Right forelimb (tissue), 1 donor: ENCODE results near the gene ZNF101.

ENCODE experiments used
- DNase-seq: peaks from one replicate; pipeline ENCODE4 v3.0.0-alpha.2; 2018

Gene ZNF101

DNA sequence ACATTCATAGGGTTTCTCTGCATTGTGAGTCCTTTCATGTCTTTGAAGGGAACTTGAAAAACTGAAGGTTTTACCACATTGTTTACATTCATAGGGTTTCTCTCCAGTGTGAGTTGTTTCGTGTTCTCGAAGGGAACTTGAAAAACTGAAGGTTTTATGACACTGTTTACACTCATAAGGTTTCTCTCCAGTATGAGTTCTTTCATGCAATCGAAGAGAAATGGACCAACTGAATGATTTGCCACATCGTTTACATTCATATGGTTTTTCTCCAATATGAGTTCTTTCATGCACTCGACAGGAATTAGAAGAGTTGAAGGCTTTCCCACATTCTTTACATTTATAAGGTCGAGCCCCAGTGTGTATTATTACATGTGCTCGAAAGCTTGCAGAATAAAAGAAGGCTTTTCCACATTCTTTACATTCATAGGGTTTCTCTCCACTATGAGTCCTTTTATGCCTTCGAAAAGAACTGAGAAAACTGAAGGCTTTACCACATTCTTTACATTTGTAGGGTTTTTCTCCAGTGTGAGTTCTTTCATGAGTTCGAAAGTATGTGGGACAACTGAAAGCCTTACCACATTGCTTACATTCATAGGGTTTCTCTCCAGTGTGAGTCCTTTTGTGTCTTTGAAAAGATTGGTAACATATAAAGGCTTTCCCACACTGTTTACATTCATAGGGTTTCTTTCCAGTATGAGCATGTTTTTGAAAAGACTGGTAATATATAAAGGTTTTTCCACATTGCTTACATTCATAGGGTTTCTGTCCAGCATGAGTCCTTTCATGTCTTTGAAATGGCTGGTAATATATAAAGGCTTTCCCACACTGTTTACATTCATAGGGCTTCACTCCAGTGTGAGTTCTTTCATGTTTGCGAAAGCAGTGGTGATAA is 43.5 kb downstream of the ZNF101 start:
- no peak for DNase-seq

DNA sequence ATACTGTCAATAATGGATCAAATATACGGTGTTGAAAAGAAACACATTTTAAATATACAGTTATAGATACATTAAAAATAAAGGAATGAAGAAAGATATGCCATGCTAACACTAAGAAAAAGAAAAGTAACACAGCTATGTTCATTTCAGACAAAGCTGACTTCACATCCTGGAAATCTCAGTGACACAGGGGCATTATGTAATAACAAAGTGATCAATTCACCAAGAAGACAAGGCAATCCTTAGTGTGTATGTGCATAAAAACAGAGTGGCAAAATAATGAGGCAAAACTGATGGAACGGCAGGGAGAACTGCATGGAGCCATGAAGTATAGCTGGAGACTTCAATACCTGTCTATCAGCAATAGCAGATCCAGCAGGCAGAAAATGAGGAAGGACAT is 51.2 kb downstream of the ZNF101 start:
- no peak for DNase-seq

- no peak for DNase-seq
These were observed 53.3 kb downstream of the ZNF101 start for GRCh38 chr19:19721896-19722295.

DNA sequence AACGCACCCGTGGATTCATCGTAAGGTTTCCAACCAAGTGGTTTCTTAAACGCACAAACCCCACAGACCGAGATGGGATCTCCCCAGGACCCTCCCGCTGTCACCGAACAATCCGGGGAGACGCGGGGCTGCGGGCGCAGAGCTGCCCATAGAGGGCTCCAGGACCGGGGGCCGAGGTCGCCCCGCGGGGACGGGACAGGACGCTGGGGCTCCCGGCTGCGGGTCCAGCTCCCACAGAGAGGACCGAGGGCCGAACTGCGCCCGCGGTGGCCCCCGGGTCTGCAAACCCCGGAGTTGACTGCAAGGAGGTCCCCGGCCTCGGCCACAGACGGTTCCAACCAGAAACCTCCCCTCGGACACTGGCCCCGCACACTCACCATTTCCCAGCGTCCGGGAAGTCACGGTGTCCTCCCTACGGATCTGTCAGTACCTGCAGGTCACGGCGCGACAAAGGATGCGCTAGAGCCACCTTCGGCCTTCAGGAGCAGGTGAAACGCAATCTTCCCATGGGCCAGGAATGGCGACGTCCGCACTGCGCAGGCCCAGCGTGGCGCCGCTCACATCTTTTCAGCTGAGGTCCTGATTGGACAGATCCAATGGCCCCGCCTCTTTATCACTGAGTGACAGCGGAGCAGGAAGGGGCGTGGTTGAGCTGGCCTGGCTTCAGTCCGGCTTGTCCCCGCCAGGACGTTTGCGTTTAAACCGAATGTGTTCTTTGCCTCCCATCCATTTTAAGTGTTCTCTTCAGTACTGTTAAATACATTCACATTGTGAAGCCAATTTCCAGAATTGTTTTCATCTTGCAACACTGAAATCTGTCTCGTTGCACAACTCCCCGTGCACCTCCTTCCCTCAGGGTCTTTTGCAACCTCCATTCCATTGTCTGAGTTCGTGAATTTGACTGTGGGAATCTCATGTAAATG is 64.2 kb downstream of the ZNF101 start, which contains the start of gene ZNF14:
Gene ZNF14 (minus strand): TSS at position 534 of the 923 bp plus-strand sequence. CDS start 154 bp downstream, at position 380.
- DNase-seq, result peak; percentile 91
